Stomach (tissue), 9 donors: Measurements from ENCODE around the gene GSPT1. TPM values are rescaled to one million over a fixed set of nuclear protein-coding genes. Genes with fewer than 3 reads are reported as not detected.

Source experiments
- DNase-seq, 2 donors: peaks; one replicate each; pipeline versions ENCODE4 v3.0.0 to v3.0.0-alpha.2; 2013 to 2019
- H3K27ac ChIP-seq, 5 donors: fragments of 200-600 bp in 4 of 5; sonication (generic) in 4 of 5; one replicate each; pipeline ENCODE4 v1.5.1; 2013 to 2019; ENCODE audit warnings: mild to moderate bottlenecking in 1 of 5, moderate library complexity in 1 of 5
- H3K27me3 ChIP-seq, 3 donors: fragments of 200-600 bp; sonication (generic); one replicate each; pipeline ENCODE4 v1.5.1; 2017 to 2019; ENCODE audit warnings: mixed run types in 1 of 3
- H3K36me3 ChIP-seq, 4 donors: fragments of 200-600 bp; sonication (generic); 1 replicate in 3 of 4; 2 replicates in 1 of 4; pipeline ENCODE4 v1.5.1; 2016 to 2019
- H3K4me1 ChIP-seq, 4 donors: fragments of 200-600 bp; sonication (generic); one replicate each; pipeline ENCODE4 v1.5.1; 2016 to 2019
- H3K4me3 ChIP-seq, 4 donors: fragments of 200-600 bp; sonication (generic) in 3 of 4; one replicate each; pipeline ENCODE4 v1.5.1; 2016 to 2019; ENCODE audit warnings: mild to moderate bottlenecking in 1 of 4
- H3K9me3 ChIP-seq, 4 donors: fragments of 200-600 bp; sonication (generic); one replicate each; pipeline ENCODE4 v1.5.1; 2016 to 2019
- EP300 ChIP-seq: sonication (generic); formaldehyde crosslinking; IDR thresholded peaks from one replicate; pipeline ENCODE4 v1.6.1; 2017; ENCODE audit warnings: antibody characterized with exemption
- POLR2A ChIP-seq, 4 donors: fragments of 450-650 bp; IDR thresholded peaks; one replicate each; pipeline ENCODE4 v1.6.1; 2016; ENCODE audit warnings: antibody characterized with exemption in 4 of 4, control low read depth in 2 of 4, mild to moderate bottlenecking in 1 of 4, moderate library complexity in 1 of 4
- POLR2AphosphoS5 ChIP-seq, 3 donors: sonication (generic); formaldehyde crosslinking; IDR thresholded peaks; one replicate each; pipeline ENCODE4 v1.6.1; 2016; ENCODE audit warnings: antibody characterized with exemption in 3 of 3
- WGBS, 5 donors: extraction: QIAGEN DNeasy Blood & Tissue Kit in 3 of 5; methylation state at CpG; one replicate each; pipeline versions ENCODE4 v1.1.5 to v1.1.7; 2013 to 2018; 5-methylcytosine and 5-hydroxymethylcytosine counted together
- intact Hi-C: fragments of 100-400 bp; cut with DNase I; formaldehyde crosslinking; loops from one replicate; pipeline ENCODE4 v1.15.1; 2023; ENCODE audit warnings: low total_unique reads
- polyA plus RNA-seq, 3 donors: library from polyadenylated mRNA; stranded (reverse); fragments of 200-250 nt; gene quantifications; one replicate each; pipeline ENCODE4 v1.2.3, GENCODE V29; 2013
- total RNA-seq, 5 donors: library from RNA; depleted of rRNA; stranded (reverse); fragments of >200 nt; gene quantifications; one replicate each; pipeline versions ENCODE4 v1.1.0 to v1.2.3, GENCODE V29; 2014 to 2016
- TF ChIP-seq, protein P1 (sequence below), 7 experiments: fragments of 450-650 bp in 4 of 7; fragments of 200-600 bp in 3 of 7; sonication (generic) in 3 of 7; IDR thresholded peaks; one replicate each; pipeline ENCODE4 v1.5.1; 2016 to 2019; ENCODE audit warnings: antibody characterized with exemption in 7 of 7, control low read depth in 2 of 7, mild to moderate bottlenecking in 1 of 7
- donor health status: healthy with polysubstance abuse.
- donor health status: Bipolar disorder and iron deficiency.
- donor health status: healthy.

GSPT1 gene
- total and polyA plus RNA-seq, 8 donors: 28.0 to 73.2 (median 46.9) TPM

DNA sequence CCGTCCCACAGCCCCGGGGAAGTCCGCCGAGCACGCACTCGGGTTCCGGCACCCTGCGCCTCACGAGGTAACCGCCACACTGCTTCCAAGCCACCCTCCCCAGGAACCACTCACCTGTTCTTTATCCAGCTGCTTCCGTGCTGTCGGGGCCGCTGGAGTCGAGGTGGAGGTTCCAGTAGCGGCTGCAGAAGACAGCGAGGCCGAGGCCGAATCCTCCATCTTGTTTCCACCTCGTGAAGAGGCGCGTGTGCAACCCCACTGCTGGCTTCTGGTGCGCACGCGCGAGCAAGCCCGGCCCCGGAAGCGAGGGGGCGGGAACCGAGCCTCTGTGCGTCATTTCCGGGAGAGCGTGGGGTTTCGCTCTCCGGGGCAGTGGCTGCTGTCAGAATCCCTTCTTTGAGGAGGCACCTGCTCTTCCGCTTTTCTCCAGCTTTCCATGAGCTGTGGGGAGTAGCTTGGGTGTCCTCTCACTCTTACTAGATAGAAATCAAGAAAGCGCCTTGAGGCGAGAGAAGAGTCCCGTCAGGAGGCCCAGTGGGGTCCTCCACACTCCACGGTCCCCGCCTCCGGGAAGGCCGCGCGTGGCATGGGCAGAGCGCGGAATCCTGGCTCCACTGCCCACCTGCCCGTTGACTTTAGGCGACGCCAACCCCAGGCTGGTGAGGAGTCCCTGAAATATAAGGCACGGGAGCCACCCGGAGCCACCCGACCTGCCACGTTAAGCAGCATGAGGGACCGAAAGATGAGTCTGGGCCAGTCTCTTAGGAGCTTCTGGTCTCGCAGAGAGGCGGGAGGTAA is 64.3 kb downstream of the GSPT1 start, which contains the start of gene RSL1D1:
Gene RSL1D1, minus strand, starts transcription at position 249 of the 798 bp plus-strand sequence. Its CDS starts 30 bp downstream, at position 219.
- Histone ChIP-seq H3K27ac (peak within 1 kb of the TSS; percentile 86 to 92 (median 90)), H3K4me3 (peak within 1 kb of the TSS; percentile 78 to 99 (median 96)), H3K9me3 (no peaks in the 10 kb centered on the region), H3K4me1 (peaks cover 30 to 68% (median 45%) of the 10 kb centered on the region in 4 donors), H3K27me3 (no peaks in the 10 kb centered on the region), H3K36me3 (peaks cover 26 to 34% (median 27%) of the 10 kb centered on the region in 4 donors)
- DNase-seq: peak; percentile 91 to 98
- intact Hi-C loops: no loop called here
- WGBS, 5 donors: 0 to 1% (median 0%) methylated on average over 27 to 57 of the region's 57 CpGs
- TF ChIP-seq, protein P1, sequence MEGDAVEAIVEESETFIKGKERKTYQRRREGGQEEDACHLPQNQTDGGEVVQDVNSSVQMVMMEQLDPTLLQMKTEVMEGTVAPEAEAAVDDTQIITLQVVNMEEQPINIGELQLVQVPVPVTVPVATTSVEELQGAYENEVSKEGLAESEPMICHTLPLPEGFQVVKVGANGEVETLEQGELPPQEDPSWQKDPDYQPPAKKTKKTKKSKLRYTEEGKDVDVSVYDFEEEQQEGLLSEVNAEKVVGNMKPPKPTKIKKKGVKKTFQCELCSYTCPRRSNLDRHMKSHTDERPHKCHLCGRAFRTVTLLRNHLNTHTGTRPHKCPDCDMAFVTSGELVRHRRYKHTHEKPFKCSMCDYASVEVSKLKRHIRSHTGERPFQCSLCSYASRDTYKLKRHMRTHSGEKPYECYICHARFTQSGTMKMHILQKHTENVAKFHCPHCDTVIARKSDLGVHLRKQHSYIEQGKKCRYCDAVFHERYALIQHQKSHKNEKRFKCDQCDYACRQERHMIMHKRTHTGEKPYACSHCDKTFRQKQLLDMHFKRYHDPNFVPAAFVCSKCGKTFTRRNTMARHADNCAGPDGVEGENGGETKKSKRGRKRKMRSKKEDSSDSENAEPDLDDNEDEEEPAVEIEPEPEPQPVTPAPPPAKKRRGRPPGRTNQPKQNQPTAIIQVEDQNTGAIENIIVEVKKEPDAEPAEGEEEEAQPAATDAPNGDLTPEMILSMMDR (IDR thresholded peaks at IDR 0.05): peak in 1 of 7 experiments; percentile 2
- TF ChIP-seq POLR2AphosphoS5 (IDR thresholded peaks at IDR 0.05): peak; percentile 88 to 95 (median 89)
- no peak for TF ChIP-seq EP300
- no peak for TF ChIP-seq POLR2A (IDR thresholded peaks at IDR 0.05)

DNA sequence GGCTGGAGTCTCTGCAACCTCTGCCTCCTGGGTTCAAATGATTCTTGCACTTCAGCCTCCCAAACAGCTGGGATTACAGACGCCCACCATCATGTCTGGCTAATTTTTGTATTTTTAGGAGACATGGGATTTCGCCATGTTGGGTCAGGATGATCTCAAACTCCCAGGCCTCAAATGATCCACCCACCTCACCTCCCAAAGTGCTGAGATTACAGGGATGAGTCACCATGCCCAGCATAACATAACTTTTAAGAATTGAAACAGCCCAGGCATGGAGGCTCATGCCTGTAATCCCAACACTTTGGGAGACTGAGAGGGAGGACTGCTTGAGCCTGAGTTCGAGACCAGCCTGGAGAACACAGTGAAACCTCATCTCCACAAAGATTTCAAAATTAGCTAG is 66.9 kb downstream of the GSPT1 start:
- peaks cover 53 to 61% (median 54%) of the 10 kb centered on the region in 4 donors for H3K36me3 ChIP-seq
- no peak for DNase-seq

DNA sequence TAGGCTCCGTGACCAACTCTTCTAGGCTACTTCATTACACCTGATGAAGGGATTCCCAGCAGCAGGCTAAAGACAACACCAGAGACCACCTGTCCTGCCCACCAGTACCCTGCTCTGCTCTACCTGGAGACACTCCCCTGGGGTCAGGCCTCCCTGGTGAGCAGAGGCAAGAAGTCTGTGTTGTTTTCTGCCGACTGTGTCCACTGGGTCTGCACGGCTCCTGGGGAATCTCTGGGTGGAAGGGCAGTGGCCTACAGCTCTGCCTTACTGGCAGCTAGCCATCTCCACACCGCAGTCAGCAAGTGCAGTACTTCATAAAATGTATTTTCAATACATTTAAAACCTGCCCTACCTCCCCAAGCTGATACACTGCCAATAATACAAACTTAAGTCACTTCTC is 71.3 kb downstream of the GSPT1 start:
- 90 to 100% (median 90%) methylated on average over 3 to 4 of the region's 4 CpGs for WGBS, 5 donors
- peaks cover 81 to 100% (median 97%) of the 10 kb centered on the region in 4 donors for H3K36me3 ChIP-seq
- peaks cover 0 to 19% (median 13%) of the 10 kb centered on the region in 4 donors for H3K4me1 ChIP-seq
- no peaks in the 10 kb centered on the region for H3K27me3 ChIP-seq
- intact Hi-C loops: no loop called here
- no peaks in the 10 kb centered on the region for H3K9me3 ChIP-seq
- TF ChIP-seq POLR2A (IDR thresholded peaks at IDR 0.05) (no peak), POLR2AphosphoS5 (IDR thresholded peaks at IDR 0.05) (no peak), EP300 (no peak)
- TF ChIP-seq, protein P1 (IDR thresholded peaks at IDR 0.05): no peak
- no peak overlapping the region for H3K27ac ChIP-seq
- no peak for DNase-seq
- H3K4me3 ChIP-seq: no peak overlapping the region

More for the DNA sequence above, 66.9 kb downstream of the GSPT1 start:
- TF ChIP-seq EP300 (no peak), POLR2AphosphoS5 (IDR thresholded peaks at IDR 0.05) (no peak), POLR2A (IDR thresholded peaks at IDR 0.05) (no peak)
- TF ChIP-seq, protein P1 (IDR thresholded peaks at IDR 0.05): no peak
- H3K4me3 ChIP-seq: no peak overlapping the region
- no peak overlapping the region for H3K27ac ChIP-seq
- WGBS, 5 donors: 90 to 94% (median 94%) methylated on average over 3 of the region's 3 CpGs
- intact Hi-C loops: no loop called here
- H3K9me3 ChIP-seq: no peaks in the 10 kb centered on the region
- H3K27me3 ChIP-seq: no peaks in the 10 kb centered on the region
- H3K4me1 ChIP-seq: peaks cover 25 to 53% (median 37%) of the 10 kb centered on the region in 4 donors

GRCh38 chr16:11843861-11844260 is 71.9 kb downstream of the GSPT1 start:
- 89 to 94% (median 92%) methylated on average over 5 of the region's 5 CpGs for WGBS, 5 donors
- TF ChIP-seq, protein P1 (IDR thresholded peaks at IDR 0.05): no peak
- TF ChIP-seq POLR2A (IDR thresholded peaks at IDR 0.05) (no peak), EP300 (no peak), POLR2AphosphoS5 (IDR thresholded peaks at IDR 0.05) (no peak)
- H3K36me3 ChIP-seq: peaks cover 80 to 100% (median 99%) of the 10 kb centered on the region in 4 donors
- no peaks in the 10 kb centered on the region for H3K9me3 ChIP-seq
- H3K27ac ChIP-seq: no peak overlapping the region
- intact Hi-C loops: no loop called here
- H3K4me1 ChIP-seq: peaks cover 0 to 13% (median 6%) of the 10 kb centered on the region in 4 donors
- H3K27me3 ChIP-seq: no peaks in the 10 kb centered on the region
- DNase-seq: no peak
- no peak overlapping the region for H3K4me3 ChIP-seq
